ENCODE data around the gene PSENEN. TPM values are rescaled to one million over a fixed set of nuclear protein-coding genes. Genes with fewer than 3 reads are reported as not detected.

Gene PSENEN
- total RNA-seq, 1 experiment from 2014 or later, result 65.0 TPM

- no peak for TF ChIP-seq CTCF (IDR thresholded peaks at IDR 0.05; ENCODE audit: unreplicated experiment)
- Mint-ChIP-seq H3K27ac (ENCODE audit: low read depth, unreplicated experiment) (peak within 1 kb of the TSS; percentile 99), H3K36me3 (ENCODE audit: insufficient read depth, unreplicated experiment) (peaks cover 40% of the 10 kb centered on the region), H3K9me3 (ENCODE audit: unreplicated experiment) (no peaks in the 10 kb centered on the region), H3K4me3 (ENCODE audit: unreplicated experiment) (peak within 1 kb of the TSS; percentile 97), H3K4me1 (ENCODE audit: insufficient read depth, unreplicated experiment) (peaks cover 8% of the 10 kb centered on the region), H3K27me3 (ENCODE audit: insufficient read depth, unreplicated experiment) (no peaks in the 10 kb centered on the region)
- BruUV-seq (replicated peaks), result TSS peak; percentile 74
- ChIA-PET CTCF (no interaction called here), POLR2A (interaction anchor here (0.7 to 1.1 kb wide), 4 partner anchors 10 to 1068 kb away, joined by 3 to 8 read pairs (median 3); partner anchors contain the start of gene LIN37)
- intact Hi-C loops (cut with micrococcal nuclease), result loop anchor here (1.0 kb wide), 1 partner anchor 10 kb away; the partner anchor contains the start of gene LIN37
- peak; percentile 99 for DNase-seq (ENCODE audit: unreplicated experiment)
Observed at GRCh38 chr19:35757749-35758608, 12.5 kb downstream of the PSENEN start, which contains the start of gene PROSER3. TSS of gene PROSER3 (plus strand) at chr19:35758176. CDS start at chr19:35758216, 40 bp downstream.

- Mint-ChIP-seq H3K27me3 (ENCODE audit: insufficient read depth, unreplicated experiment) (no peaks in the 10 kb centered on the region), H3K4me3 (ENCODE audit: unreplicated experiment) (peak overlapping the region; percentile 97), H3K36me3 (ENCODE audit: insufficient read depth, unreplicated experiment) (peaks cover 43% of the 10 kb centered on the region), H3K4me1 (ENCODE audit: insufficient read depth, unreplicated experiment) (peaks cover 8% of the 10 kb centered on the region), H3K9me3 (ENCODE audit: unreplicated experiment) (no peaks in the 10 kb centered on the region), H3K27ac (ENCODE audit: low read depth, unreplicated experiment) (no peak overlapping the region)
- DNase-seq (ENCODE audit: unreplicated experiment), result no peak
- TF ChIP-seq CTCF (IDR thresholded peaks at IDR 0.05; ENCODE audit: unreplicated experiment), result no peak
- no TSS peak for BruUV-seq (replicated peaks)
- CTCF ChIA-PET, result interaction anchor here (1.3 to 1.5 kb wide), 2 partner anchors 12 to 67 kb away, joined by 3 to 5 read pairs; partner anchors contain the start of gene LIN37
- intact Hi-C loops (cut with micrococcal nuclease), result no loop called here
- POLR2A ChIA-PET, result interaction anchor here (1.1 to 3.4 kb wide), 3 partner anchors 10 to 15 kb away, joined by 3 to 12 read pairs (median 5); partner anchors contain the start of genes LIN37, PSENEN and U2AF1L4
Observed at GRCh38 chr19:35759697-35760096, 14.2 kb downstream of the PSENEN start.

GRCh38 chr19:35760711-35761349 is 15.4 kb downstream of the PSENEN start:
- ChIA-PET POLR2A (interaction anchor here (0.9 to 3.4 kb wide), 3 partner anchors 9 to 23 kb away, joined by 4 to 12 read pairs (median 5); partner anchors contain the start of gene LIN37), CTCF (interaction anchor here (0.6 to 1.5 kb wide), 5 partner anchors 9 to 134 kb away, joined by 3 to 5 read pairs (median 3); partner anchors contain the start of gene LIN37)
- Mint-ChIP-seq H3K27ac (ENCODE audit: low read depth, unreplicated experiment) (no peak overlapping the region), H3K4me3 (ENCODE audit: unreplicated experiment) (no peak overlapping the region), H3K4me1 (ENCODE audit: insufficient read depth, unreplicated experiment) (peaks cover 8% of the 10 kb centered on the region), H3K36me3 (ENCODE audit: insufficient read depth, unreplicated experiment) (peaks cover 49% of the 10 kb centered on the region), H3K9me3 (ENCODE audit: unreplicated experiment) (no peaks in the 10 kb centered on the region), H3K27me3 (ENCODE audit: insufficient read depth, unreplicated experiment) (no peaks in the 10 kb centered on the region)
- no peak for TF ChIP-seq CTCF (IDR thresholded peaks at IDR 0.05; ENCODE audit: unreplicated experiment)
- no TSS peak for BruUV-seq (replicated peaks)
- peak; percentile 74 for DNase-seq (ENCODE audit: unreplicated experiment)
- intact Hi-C loops (cut with micrococcal nuclease), result no loop called here
